Endothelial cell of umbilical vein (primary cell): Measurements from ENCODE around the gene COA7. TPM values are rescaled to one million over a fixed set of nuclear protein-coding genes. Genes with fewer than 3 reads are reported as not detected.

Experiments
- BruUV-seq: library from RNA; stranded (reverse); fragments of 400-500 nt; replicated peaks from 2 replicates; lab custom pipeline; 2021; lab: Mats Ljungman, UMichigan
- CTCF ChIA-PET: fragments of 300-600, 350-600 bp; sonication (Branson Sonifier 250); formaldehyde crosslinking; loops from one replicate; lab custom pipeline; 2021; ENCODE audit warnings: antibody characterized with exemption, inconsistent platforms; lab: Charles Lee
- POLR2A ChIA-PET: fragments of 300-600, 350-600 bp; sonication (Branson Sonifier 250); formaldehyde crosslinking; loops from one replicate; lab custom pipeline; 2021; ENCODE audit warnings: antibody characterized with exemption, inconsistent platforms; lab: Charles Lee
- DNase-seq: peaks from one replicate; pipeline ENCODE4 v3.0.0-alpha.2; 2011; ENCODE audit warnings: low read depth, low spot score
- FAIRE-seq: peaks from 2 replicates; lab custom pipeline; 2011; peaks lifted over from hg19 to GRCh38; lab: Jason Lieb, UNC
- H2AFZ ChIP-seq: 2 replicates; pipeline ENCODE4 v1.6.0; 2012; ENCODE audit warnings: low read depth, low read length, control low read depth, inconsistent platforms
- H3K27ac ChIP-seq: 2 replicates; pipeline ENCODE4 v1.5.1; 2011; ENCODE audit warnings: low read depth, mild to moderate bottlenecking, control low read depth, low read length, moderate library complexity; ENCODE audit not compliant: insufficient read depth
- H3K27me3 ChIP-seq, 2 experiments: 2 replicates each; pipeline versions ENCODE4 v1.6.0 to v1.6.1; 2011; ENCODE audit warnings: low read length in 2 of 2, mixed read lengths in 1 of 2; ENCODE audit not compliant: control insufficient read depth in 2 of 2, insufficient read depth in 2 of 2
- H3K36me3 ChIP-seq, 2 experiments: 2 replicates in 1 of 2; 3 replicates in 1 of 2; pipeline ENCODE4 v1.5.1; 2011; ENCODE audit warnings: low read length in 2 of 2, mild to moderate bottlenecking in 1 of 2, moderate library complexity in 1 of 2; ENCODE audit not compliant: control insufficient read depth in 2 of 2, insufficient read depth in 2 of 2; ENCODE audit errors: extremely low read depth in 1 of 2
- H3K4me1 ChIP-seq: 3 replicates; pipeline ENCODE4 v1.5.1; 2011; ENCODE audit warnings: mild to moderate bottlenecking, low read length; ENCODE audit not compliant: control insufficient read depth, insufficient read depth; ENCODE audit errors: extremely low read depth
- H3K4me2 ChIP-seq: 2 replicates; pipeline ENCODE4 v1.6.1; 2011; ENCODE audit warnings: low read length, control low read depth, mixed read lengths; ENCODE audit not compliant: insufficient read depth
- H3K4me3 ChIP-seq, 3 experiments: fragments of 200-600 bp in 1 of 3; sonication (generic), shearing (Covaris generic) in 1 of 3; replicated peaks in 1 of 3; 2 replicates each; pipeline ENCODE4 v1.5.1; 2011 to 2016; ENCODE audit warnings: control low read depth in 3 of 3, low read length in 3 of 3, mild to moderate bottlenecking in 2 of 3, inconsistent platforms in 1 of 3, low read depth in 1 of 3, moderate library complexity in 1 of 3; ENCODE audit not compliant: insufficient read depth in 1 of 3
- H3K79me2 ChIP-seq: 2 replicates; pipeline ENCODE4 v1.6.0; 2012; ENCODE audit warnings: low read length, inconsistent platforms; ENCODE audit not compliant: control insufficient read depth, insufficient read depth
- H3K9ac ChIP-seq: replicated peaks from 2 replicates; pipeline ENCODE3; 2011; ENCODE audit warnings: low read length, control low read depth; ENCODE audit not compliant: insufficient read depth; ENCODE audit errors: extremely low read depth
- H3K9me1 ChIP-seq: replicated peaks from 3 replicates; pipeline ENCODE4 v1.6.0; 2011; ENCODE audit warnings: mild to moderate bottlenecking, low read length; ENCODE audit not compliant: control insufficient read depth, insufficient read depth; ENCODE audit errors: extremely low read depth
- H3K9me3 ChIP-seq: replicated peaks from 2 replicates; pipeline ENCODE4 v1.5.1; 2012; ENCODE audit warnings: low read length, inconsistent platforms; ENCODE audit not compliant: control insufficient read depth, insufficient read depth
- H4K20me1 ChIP-seq: replicated peaks from 2 replicates; pipeline ENCODE3; 2011; ENCODE audit warnings: mild to moderate bottlenecking, low read length; ENCODE audit not compliant: control insufficient read depth, insufficient read depth; ENCODE audit errors: extremely low read depth
- CTCF ChIP-seq, 2 donors: IDR thresholded peaks; 1 replicate in 1 of 2; 2 replicates in 1 of 2; pipeline ENCODE4 v1.5.1; 2011; ENCODE audit warnings: low read length in 2 of 2, mild to moderate bottlenecking in 2 of 2, moderate library complexity in 2 of 2, control low read depth in 1 of 2, inconsistent platforms in 1 of 2, low read depth in 1 of 2; ENCODE audit not compliant: insufficient read depth in 1 of 2; ENCODE audit errors: extremely low read depth in 1 of 2
- EZH2 ChIP-seq: IDR thresholded peaks from 2 replicates; pipeline ENCODE4 v1.6.1; 2012; ENCODE audit warnings: borderline replicate concordance, low read depth, mild to moderate bottlenecking, moderate library complexity, low read length, inconsistent platforms; ENCODE audit not compliant: severe bottlenecking
- FOS ChIP-seq: IDR thresholded peaks from 2 replicates; pipeline ENCODE4 v1.6.1; 2011; ENCODE audit warnings: mild to moderate bottlenecking, low read length, moderate library complexity, borderline replicate concordance; ENCODE audit not compliant: insufficient read depth
- GATA2 ChIP-seq: IDR thresholded peaks from 2 replicates; pipeline ENCODE4 v1.7.0; 2011; ENCODE audit warnings: low read depth, mild to moderate bottlenecking, moderate library complexity, mixed read lengths, low read length; ENCODE audit not compliant: insufficient read length, insufficient read depth
- JUN ChIP-seq: IDR thresholded peaks from 2 replicates; pipeline ENCODE4 v1.6.1; 2011; ENCODE audit warnings: borderline replicate concordance, low read depth; ENCODE audit not compliant: insufficient read length, insufficient read depth
- MAX ChIP-seq: IDR thresholded peaks from 2 replicates; pipeline ENCODE4 v1.6.1; 2011; ENCODE audit not compliant: insufficient read depth, insufficient read length
- MYC ChIP-seq: IDR thresholded peaks from one replicate; pipeline ENCODE4 v1.6.1; 2011; ENCODE audit warnings: mild to moderate bottlenecking, low read depth, low read length
- POLR2A ChIP-seq: IDR thresholded peaks from 2 replicates; pipeline ENCODE4 v1.6.1; 2012; ENCODE audit warnings: low read depth, mild to moderate bottlenecking, control low read depth, low read length
- POLR2AphosphoS5 ChIP-seq: IDR thresholded peaks from 2 replicates; pipeline ENCODE4 v1.6.1; 2012; ENCODE audit warnings: low read depth, mild to moderate bottlenecking, control low read depth, low read length, moderate library complexity; ENCODE audit not compliant: insufficient read depth
- dilution Hi-C: fragments of 300-500 bp; cut with MboI; formaldehyde crosslinking; loops from one replicate; pipeline ENCODE4 v1.15.0; 2019; ENCODE audit warnings: low sequenced_read_pairs; ENCODE audit not compliant: extremely low pct_ligation_motif_present
- intact Hi-C: fragments of 100-400 bp; cut with micrococcal nuclease; formaldehyde crosslinking; loops from one replicate; pipeline ENCODE4 v1.10.0; 2022
- polyA plus RNA-seq, 4 experiments: library from polyadenylated mRNA; depleted of rRNA in 3 of 4; stranded (reverse) in 3 of 4; unstranded in 1 of 4; fragments of >200 nt; gene quantifications; 2 replicates each; pipeline versions ENCODE4 v1.2.1 to v1.2.3, GENCODE V29; 2011 to 2012; ENCODE audit warnings: missing spikeins in 1 of 4
- total RNA-seq: library from RNA; stranded (reverse); gene quantifications from 2 replicates; pipeline ENCODE4 v1.2.3, GENCODE V29; 2021

Gene COA7
- total and polyA plus RNA-seq, 2 donors (not counting 3 experiments of a cell fraction or from before 2014, with no cell fraction given) = 11.7 to 28.6 TPM

- H3K27ac ChIP-seq = no peak overlapping the region
- H3K27me3 ChIP-seq = peaks cover 35% of the 10 kb centered on the region in 2 experiments
- intact Hi-C loops = no loop called here
- H3K9ac ChIP-seq = no peak overlapping the region
- no peaks in the 10 kb centered on the region for H3K9me3 ChIP-seq
- BruUV-seq = no TSS peak
- H4K20me1 ChIP-seq = no peaks in the 10 kb centered on the region
- POLR2A ChIA-PET = no interaction called here
- no peaks in the 10 kb centered on the region for H3K9me1 ChIP-seq
- no peak for FAIRE-seq
- H3K4me3 ChIP-seq = no peak overlapping the region
- H3K36me3 ChIP-seq = no peaks in the 10 kb centered on the region
- H3K4me1 ChIP-seq = no peaks in the 10 kb centered on the region
- no peak for DNase-seq
- no peak overlapping the region for H3K4me2 ChIP-seq
- no peak for TF ChIP-seq MYC
- TF ChIP-seq GATA2 = no peak
- no peak for TF ChIP-seq MAX
- TF ChIP-seq EZH2 = no peak
- TF ChIP-seq POLR2AphosphoS5 = no peak
- TF ChIP-seq POLR2A = no peak
- no peak for TF ChIP-seq CTCF (IDR thresholded peaks at IDR 0.05; ENCODE audit: extremely low read depth in 1 of 2, insufficient read depth in 1 of 2, low read depth in 1 of 2, low read length in 2 of 2)
- no peak for TF ChIP-seq JUN
- no peak for TF ChIP-seq FOS
- dilution Hi-C loops = no loop called here
- no peaks in the 10 kb centered on the region for H3K79me2 ChIP-seq
- CTCF ChIA-PET = no interaction called here
- H2AFZ ChIP-seq = no peak overlapping the region
Measured at GRCh38 chr1:52636721-52637695, 61.1 kb downstream of the COA7 start.
